Embryonic facial prominence (tissue), 1 donor: ENCODE results near the gene TERT.

Experiments used
- DNase-seq: peaks from one replicate; pipeline ENCODE4 v3.0.0-alpha.2; 2016; ENCODE audit errors: extremely low spot score

The TERT gene

GRCh38 chr5:1318659-1319251 lies 23.9 kb upstream of the TERT start:
- DNase-seq = no peak

GRCh38 chr5:1317921-1318565 lies 23.2 kb upstream of the TERT start:
- no peak for DNase-seq

- no peak for DNase-seq
Measured at GRCh38 chr5:1316588-1317340, 21.9 kb upstream of the TERT start.

DNA sequence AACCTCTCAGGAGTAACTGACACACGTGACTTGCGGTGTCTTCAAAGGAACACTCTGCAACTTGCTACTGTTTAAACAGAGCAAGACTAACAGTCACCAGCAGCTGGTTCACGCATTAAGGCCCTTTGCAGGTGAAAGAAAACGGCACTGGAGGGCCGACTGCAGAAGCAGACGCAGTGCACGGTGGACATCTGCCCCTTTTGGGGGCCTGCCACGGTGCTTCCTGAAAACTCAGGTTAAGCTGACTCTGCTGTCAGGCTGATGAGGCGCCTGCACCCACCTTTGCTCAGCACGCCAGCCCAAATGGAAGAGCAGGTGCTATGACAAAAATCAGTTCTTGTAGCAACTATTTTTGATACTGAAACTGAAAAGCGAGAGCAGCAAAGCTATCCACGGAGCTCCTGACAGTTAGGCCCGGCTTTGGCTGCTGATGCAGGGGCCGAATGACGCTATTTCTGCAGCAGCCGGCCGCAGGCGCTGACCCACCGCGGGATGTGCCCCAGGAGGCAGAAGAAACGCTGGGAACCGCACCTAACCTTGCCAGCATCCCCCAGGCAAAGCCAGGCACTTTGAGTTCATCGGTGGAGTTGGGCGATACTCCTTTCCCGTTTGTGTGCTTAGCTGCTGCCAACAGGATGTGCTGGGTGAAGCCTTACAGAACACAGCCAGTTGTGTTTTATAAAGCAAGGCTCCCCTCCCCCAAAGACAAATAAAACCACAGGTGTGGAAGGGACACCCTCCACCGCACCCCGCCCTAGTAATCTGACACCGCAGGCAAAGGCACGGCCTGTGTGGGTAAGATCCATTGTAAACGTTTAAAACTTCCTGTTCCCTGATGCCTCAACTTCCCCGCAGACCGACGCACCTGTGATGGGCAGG lies 21.1 kb upstream of the TERT start:
- no peak for DNase-seq

- no peak for DNase-seq
Measured at GRCh38 chr5:1315018-1315708, 20.3 kb upstream of the TERT start.

GRCh38 chr5:1314564-1314982 lies 19.7 kb upstream of the TERT start:
- DNase-seq = no peak

GRCh38 chr5:1312993-1313833 lies 18.3 kb upstream of the TERT start:
- DNase-seq = no peak

DNA sequence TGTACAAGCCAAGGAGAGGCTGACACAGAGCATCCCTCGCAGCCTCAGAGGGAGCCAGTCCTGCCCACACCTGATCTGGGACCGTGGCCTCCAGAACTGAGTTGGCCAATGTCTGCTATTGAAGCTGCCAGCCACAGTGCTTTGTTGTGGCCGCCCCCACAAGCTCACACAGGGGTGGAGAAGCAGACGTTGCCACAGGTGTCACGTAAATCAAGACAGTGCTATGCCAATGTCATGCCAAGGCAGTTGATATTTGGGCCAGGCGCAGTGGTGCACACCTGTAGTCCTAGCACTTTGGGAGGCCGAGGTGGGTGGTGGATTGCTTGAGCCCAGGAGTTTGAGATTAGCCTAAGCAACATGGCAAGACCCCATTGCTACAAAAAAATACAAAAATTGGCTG lies 17.3 kb upstream of the TERT start:
- no peak for DNase-seq

GRCh38 chr5:1311439-1312055 lies 16.7 kb upstream of the TERT start:
- no peak for DNase-seq

- no peak for DNase-seq
Measured at GRCh38 chr5:1310118-1310517, 15.2 kb upstream of the TERT start.

- no peak for DNase-seq
Measured at GRCh38 chr5:1304033-1304432, 9.2 kb upstream of the TERT start.

DNA sequence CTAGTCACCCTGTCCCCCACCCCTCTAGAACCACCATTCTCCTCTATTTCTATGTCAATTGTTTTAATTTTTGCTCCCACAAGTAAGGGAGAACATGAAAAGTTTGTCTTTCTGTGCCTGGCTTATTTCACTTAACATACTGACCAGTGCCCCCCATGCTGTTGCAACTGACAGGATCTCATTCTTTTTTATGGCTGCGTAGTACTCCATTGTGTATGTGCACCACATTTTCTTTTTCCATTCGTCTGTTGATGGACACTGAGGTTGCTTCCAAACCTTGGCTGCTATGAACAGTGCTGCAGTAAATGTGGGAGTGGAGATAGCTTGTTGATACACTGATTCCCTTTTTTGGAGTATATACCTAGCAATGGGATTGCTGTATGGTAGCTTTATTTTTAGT lies 7.4 kb upstream of the TERT start:
- no peak for DNase-seq

DNA sequence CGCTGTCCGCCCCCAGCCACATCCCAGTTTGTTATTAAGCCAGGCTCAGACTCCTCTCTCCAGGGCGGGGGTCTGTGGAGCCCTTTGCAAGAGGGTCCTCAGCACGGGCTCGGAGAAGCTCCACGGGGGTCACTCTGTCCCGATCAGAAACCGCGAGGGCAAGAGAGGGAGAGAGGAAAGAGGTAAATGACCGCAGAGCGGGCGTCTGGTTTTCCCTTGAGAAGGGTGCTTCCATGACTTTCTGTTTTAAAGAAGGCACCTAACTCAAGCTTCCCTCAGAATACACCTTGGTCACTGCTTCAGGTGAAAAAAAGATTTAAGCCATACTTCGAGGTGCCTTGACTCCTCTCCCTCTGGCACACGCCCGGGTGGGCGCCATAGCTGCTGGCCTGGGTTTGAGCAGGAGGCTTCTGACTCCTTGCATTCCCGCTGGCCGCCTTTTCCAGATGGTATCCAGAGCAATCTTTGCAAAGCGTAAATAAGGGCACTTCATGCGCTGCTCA lies 5.8 kb upstream of the TERT start:
- no peak for DNase-seq

- DNase-seq = no peak
Measured at GRCh38 chr5:1299961-1300360, 5.1 kb upstream of the TERT start.

- no peak for DNase-seq
Measured at GRCh38 chr5:1299511-1299850, 4.6 kb upstream of the TERT start.

- no peak for DNase-seq
Measured at GRCh38 chr5:1298723-1299510, 4.0 kb upstream of the TERT start.

- DNase-seq = no peak
Measured at GRCh38 chr5:1298067-1298551, 3.2 kb upstream of the TERT start.

GRCh38 chr5:1297243-1297642 lies 2.4 kb upstream of the TERT start:
- no peak for DNase-seq

DNA sequence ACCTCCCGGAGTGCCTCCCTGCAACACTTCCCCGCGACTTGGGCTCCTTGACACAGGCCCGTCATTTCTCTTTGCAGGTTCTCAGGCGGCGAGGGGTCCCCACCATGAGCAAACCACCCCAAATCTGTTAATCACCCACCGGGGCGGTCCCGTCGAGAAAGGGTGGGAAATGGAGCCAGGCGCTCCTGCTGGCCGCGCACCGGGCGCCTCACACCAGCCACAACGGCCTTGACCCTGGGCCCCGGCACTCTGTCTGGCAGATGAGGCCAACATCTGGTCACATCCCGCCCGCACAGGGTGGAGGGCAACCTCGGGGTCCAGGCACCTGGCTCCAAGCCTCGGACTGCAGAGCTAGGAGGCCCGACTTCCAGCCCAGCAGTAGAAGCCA lies 776 bp upstream of the TERT start:
- DNase-seq = no peak
